Karpas-422 (cell line): ENCODE measurements around the gene PARD3B. TPM values are rescaled to one million over a fixed set of nuclear protein-coding genes. Genes with fewer than 3 reads are reported as not detected.

Experiments
- DNase-seq: peaks from one replicate; pipeline ENCODE4 v3.0.0-alpha.2; 2015
- H2AFZ ChIP-seq: fragments of 200-600 bp; sonication (generic); 2 replicates; pipeline ENCODE4 v1.6.1; 2014; ENCODE audit warnings: antibody characterized with exemption, low read length, mixed read lengths
- H3K27ac ChIP-seq: fragments of 200-600 bp; sonication (generic); 2 replicates; pipeline ENCODE4 v1.5.1; 2014; ENCODE audit warnings: mild to moderate bottlenecking, low read length, moderate library complexity
- H3K27me3 ChIP-seq: fragments of 200-600 bp; sonication (generic); 2 replicates; pipeline ENCODE4 v1.6.1; 2014; ENCODE audit warnings: low read length, mixed read lengths
- H3K36me3 ChIP-seq: fragments of 200-600 bp; sonication (generic); 2 replicates; pipeline ENCODE4 v1.6.1; 2014; ENCODE audit warnings: low read length, mixed read lengths; ENCODE audit not compliant: insufficient read depth
- H3K4me1 ChIP-seq: fragments of 200-600 bp; sonication (generic); 2 replicates; pipeline ENCODE4 v1.6.1; 2014; ENCODE audit warnings: mild to moderate bottlenecking, low read length, mixed read lengths
- H3K4me2 ChIP-seq: fragments of 200-600 bp; sonication (generic); 2 replicates; pipeline ENCODE4 v1.6.1; 2014; ENCODE audit warnings: low read length, low read depth, mild to moderate bottlenecking; ENCODE audit not compliant: poor library complexity, severe bottlenecking
- H3K4me3 ChIP-seq: fragments of 200-600 bp; sonication (generic); 2 replicates; pipeline ENCODE4 v1.5.1; 2014; ENCODE audit warnings: mild to moderate bottlenecking, antibody characterized with exemption, low read length, mixed read lengths
- H3K79me2 ChIP-seq: fragments of 200-600 bp; sonication (generic); 2 replicates; pipeline ENCODE4 v1.6.1; 2014; ENCODE audit warnings: mild to moderate bottlenecking, low read length, mixed read lengths
- H3K9ac ChIP-seq: fragments of 200-600 bp; sonication (generic); 2 replicates; pipeline ENCODE4 v1.6.0; 2014; ENCODE audit warnings: low read length
- H3K9me2 ChIP-seq: fragments of 200-600 bp; sonication (generic), shearing (Covaris generic); replicated peaks from 2 replicates; pipeline ENCODE4 v1.6.0; 2014; ENCODE audit warnings: mild to moderate bottlenecking, low read length, moderate library complexity; ENCODE audit not compliant: insufficient read depth
- H3K9me3 ChIP-seq: fragments of 300-700, 200-600 bp; sonication (generic); 2 replicates; pipeline ENCODE4 v1.6.1; 2014; ENCODE audit warnings: low read length, mixed read lengths
- H4K20me1 ChIP-seq: fragments of 200-600 bp; sonication (generic); 2 replicates; pipeline ENCODE4 v1.6.1; 2014; ENCODE audit warnings: mild to moderate bottlenecking, antibody characterized with exemption, low read length, low read depth; ENCODE audit not compliant: insufficient read depth
- total RNA-seq: library from RNA; depleted of rRNA; stranded (reverse); fragments of >200 nt; shearing (Covaris generic); gene quantifications from 2 replicates; pipeline ENCODE4 v1.2.3, GENCODE V29; 2014; ENCODE audit warnings: low replicate concordance

PARD3B gene
- total RNA-seq, 1 experiment from 2014 or later, result not detected

DNA sequence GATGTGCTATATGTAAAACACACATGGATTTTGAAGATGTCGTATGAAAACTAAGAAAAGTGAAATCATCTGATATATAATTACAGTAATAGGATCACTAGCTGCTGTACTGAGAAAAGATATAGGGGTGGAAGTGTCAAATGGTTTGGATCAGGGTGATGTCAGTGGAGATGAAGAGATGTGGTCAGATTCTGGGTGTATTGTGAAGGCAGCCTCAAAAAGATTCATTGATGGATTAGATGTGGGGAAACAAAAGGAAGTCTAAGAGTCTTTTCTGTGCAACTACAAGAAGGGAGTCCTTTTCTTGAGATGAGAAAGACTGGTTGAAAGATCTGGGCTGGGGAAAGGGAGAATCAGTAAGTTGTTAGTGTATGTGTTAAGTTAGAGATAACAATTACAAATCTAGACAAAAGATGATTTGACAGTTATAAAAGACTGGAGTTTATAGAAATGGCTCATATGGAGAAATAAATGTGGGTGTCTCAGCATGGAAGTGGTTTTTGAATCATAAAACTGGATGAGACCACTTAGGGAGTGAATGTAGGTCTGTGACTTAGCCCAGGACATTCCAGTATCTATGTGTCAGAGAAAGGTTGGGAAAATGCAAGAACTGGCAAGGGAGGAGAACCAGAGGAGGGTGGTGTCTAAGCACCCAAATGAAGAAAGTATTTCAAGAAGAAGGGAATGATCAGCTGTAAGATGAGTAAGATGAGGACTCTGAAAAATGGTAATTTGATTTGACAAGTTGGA, 347.4 kb downstream of the PARD3B start:
- no peak overlapping the region for H3K4me3 ChIP-seq

DNA sequence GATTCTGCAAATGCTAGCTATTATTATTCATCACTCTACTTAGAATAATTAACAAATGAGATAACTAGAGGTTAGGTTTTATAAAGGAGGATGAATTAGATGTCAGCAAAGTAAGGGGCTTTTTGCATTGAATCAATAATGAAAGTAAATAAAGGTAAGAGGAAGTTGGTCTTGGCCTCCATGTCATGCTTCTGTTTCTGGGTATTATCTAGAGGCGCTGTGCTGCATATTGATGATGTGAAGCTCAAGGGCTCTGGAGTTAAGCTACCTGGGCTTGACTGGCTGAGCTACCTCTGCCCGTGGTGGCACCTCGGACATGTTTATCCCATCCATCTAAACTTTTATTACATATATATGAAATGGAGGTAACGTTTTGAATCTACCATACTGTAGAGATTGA, 350.9 kb downstream of the PARD3B start:
- no peak overlapping the region for H3K9ac ChIP-seq
- no peaks in the 10 kb centered on the region for H3K9me2 ChIP-seq
- no peaks in the 10 kb centered on the region for H3K27me3 ChIP-seq
- H2AFZ ChIP-seq, result no peak overlapping the region
- H4K20me1 ChIP-seq, result no peaks in the 10 kb centered on the region
- no peaks in the 10 kb centered on the region for H3K9me3 ChIP-seq
- no peaks in the 10 kb centered on the region for H3K36me3 ChIP-seq
- no peak for DNase-seq
- no peak overlapping the region for H3K27ac ChIP-seq
- no peak overlapping the region for H3K4me2 ChIP-seq
- no peaks in the 10 kb centered on the region for H3K4me1 ChIP-seq
- H3K79me2 ChIP-seq, result no peaks in the 10 kb centered on the region
- no peak overlapping the region for H3K4me3 ChIP-seq

More for the DNA sequence above, 347.4 kb downstream of the PARD3B start:
- Histone ChIP-seq H3K36me3 (no peaks in the 10 kb centered on the region), H3K27ac (no peak overlapping the region), H3K4me1 (no peaks in the 10 kb centered on the region), H3K79me2 (no peaks in the 10 kb centered on the region), H4K20me1 (no peaks in the 10 kb centered on the region), H3K9ac (no peak overlapping the region), H3K9me2 (no peaks in the 10 kb centered on the region), H3K9me3 (no peaks in the 10 kb centered on the region), H3K4me2 (no peak overlapping the region), H2AFZ (no peak overlapping the region), H3K27me3 (no peaks in the 10 kb centered on the region)
- no peak for DNase-seq

DNA sequence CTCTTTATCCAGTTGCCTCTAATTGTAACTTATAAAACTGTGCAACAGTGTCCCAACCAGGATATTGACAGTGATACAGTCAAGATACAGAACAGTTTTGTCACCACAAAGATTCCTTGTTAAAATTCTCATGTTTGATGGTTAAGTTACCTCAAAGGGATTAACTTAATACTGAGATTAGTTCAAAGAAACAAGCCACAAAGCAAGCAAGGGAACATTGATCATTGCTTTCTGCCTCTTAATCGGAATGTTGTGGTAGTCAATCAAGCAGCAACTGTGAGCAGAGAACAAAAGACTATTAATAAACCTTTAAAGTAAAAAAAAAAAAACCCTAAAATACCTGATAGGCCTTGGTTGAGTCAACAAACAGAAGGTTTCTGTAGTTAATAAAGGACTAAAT, 352.3 kb downstream of the PARD3B start:
- H2AFZ ChIP-seq, result no peak overlapping the region

DNA sequence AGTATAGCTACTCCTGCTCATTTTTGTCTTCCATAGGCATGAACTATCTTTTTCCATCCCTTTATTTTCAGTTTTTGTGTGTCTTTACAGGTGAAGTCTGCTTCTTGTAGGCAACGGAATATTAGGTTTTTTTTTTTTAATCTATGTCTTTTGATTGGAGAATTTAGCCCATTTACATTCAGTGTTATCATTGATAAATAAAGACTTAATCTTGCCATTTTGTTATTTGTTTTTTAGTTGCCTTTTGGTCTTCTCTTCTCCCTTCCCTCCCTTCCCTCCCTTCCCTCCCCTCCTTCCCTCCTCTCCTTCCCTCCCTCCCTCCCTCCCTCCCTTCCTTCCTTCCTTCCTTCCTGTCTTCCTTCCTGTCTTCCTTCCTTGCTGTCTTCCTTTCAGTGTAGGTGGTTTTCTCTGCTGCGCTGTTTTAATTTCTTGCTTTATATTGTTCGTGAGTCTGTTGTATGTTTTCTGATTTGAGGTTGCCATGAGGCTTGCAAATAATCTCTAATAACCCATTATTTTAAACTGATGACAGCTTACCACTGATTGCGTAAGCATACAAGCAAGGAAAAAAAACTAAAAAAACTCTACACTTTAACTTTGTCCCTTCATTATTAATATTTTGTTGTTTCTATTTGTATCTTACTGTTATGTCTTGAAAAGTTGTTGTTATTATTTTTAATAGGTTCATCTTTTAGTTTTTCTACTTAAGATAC, 353.8 kb downstream of the PARD3B start:
- no peak for DNase-seq
- no peaks in the 10 kb centered on the region for H3K79me2 ChIP-seq
- no peaks in the 10 kb centered on the region for H4K20me1 ChIP-seq
- H2AFZ ChIP-seq, result no peak overlapping the region
- H3K9me2 ChIP-seq, result no peaks in the 10 kb centered on the region
- no peaks in the 10 kb centered on the region for H3K9me3 ChIP-seq
- H3K9ac ChIP-seq, result no peak overlapping the region
- H3K27ac ChIP-seq, result no peak overlapping the region
- no peak overlapping the region for H3K4me3 ChIP-seq
- H3K4me1 ChIP-seq, result no peaks in the 10 kb centered on the region
- no peak overlapping the region for H3K4me2 ChIP-seq
- H3K27me3 ChIP-seq, result no peaks in the 10 kb centered on the region
- no peaks in the 10 kb centered on the region for H3K36me3 ChIP-seq

More for the DNA sequence above, 352.3 kb downstream of the PARD3B start:
- Histone ChIP-seq H3K9me2 (no peaks in the 10 kb centered on the region), H3K4me3 (no peak overlapping the region), H3K79me2 (no peaks in the 10 kb centered on the region), H3K4me2 (no peak overlapping the region), H3K4me1 (no peaks in the 10 kb centered on the region), H3K27ac (no peak overlapping the region), H3K27me3 (no peaks in the 10 kb centered on the region), H3K9me3 (no peaks in the 10 kb centered on the region), H4K20me1 (no peaks in the 10 kb centered on the region), H3K36me3 (no peaks in the 10 kb centered on the region), H3K9ac (no peak overlapping the region)
- no peak for DNase-seq

DNA sequence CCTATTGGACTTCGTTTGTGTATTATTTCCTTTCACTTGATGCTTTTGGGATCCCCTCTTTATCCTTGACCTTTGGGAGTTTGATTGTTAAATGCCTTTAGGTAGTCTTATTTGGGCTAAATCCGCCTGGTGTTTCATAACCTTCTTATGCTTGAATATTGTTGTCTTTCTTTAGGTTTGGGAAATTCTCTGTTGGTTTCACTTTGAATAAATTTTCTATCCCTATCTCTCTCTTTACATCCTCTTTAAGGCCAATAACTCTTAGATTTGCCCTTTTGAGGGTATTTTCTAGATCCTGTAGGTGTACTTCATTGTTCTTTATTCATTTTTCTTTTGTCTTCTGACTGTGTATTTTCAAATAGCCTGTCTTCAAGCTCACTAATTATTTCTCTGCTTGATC, 354.7 kb downstream of the PARD3B start:
- Histone ChIP-seq H3K9me3 (no peaks in the 10 kb centered on the region), H3K36me3 (no peaks in the 10 kb centered on the region), H3K27me3 (no peaks in the 10 kb centered on the region), H3K9ac (no peak overlapping the region), H3K27ac (no peak overlapping the region), H3K4me1 (no peaks in the 10 kb centered on the region), H3K79me2 (no peaks in the 10 kb centered on the region), H3K9me2 (no peaks in the 10 kb centered on the region), H2AFZ (no peak overlapping the region), H3K4me2 (no peak overlapping the region), H4K20me1 (no peaks in the 10 kb centered on the region), H3K4me3 (no peak overlapping the region)
- DNase-seq, result no peak

DNA sequence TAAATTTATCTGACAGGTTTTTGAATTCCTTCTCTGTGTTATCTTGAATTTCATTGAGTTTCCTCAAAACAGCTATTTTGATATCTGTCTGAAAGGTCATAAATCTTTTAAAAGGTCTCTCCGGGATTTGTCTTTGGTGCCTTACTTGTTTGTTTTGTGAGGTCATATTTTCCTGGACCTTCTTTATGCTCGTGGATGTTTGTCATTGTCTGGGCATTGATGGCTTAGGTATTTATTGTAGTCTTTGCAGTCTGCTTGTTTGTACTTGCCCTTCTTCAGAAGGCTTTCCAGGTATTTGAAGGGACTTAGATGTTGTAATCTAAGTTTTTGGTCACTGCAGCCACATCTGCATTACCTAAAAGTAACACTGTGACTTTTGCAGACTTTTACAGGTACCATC, 355.2 kb downstream of the PARD3B start:
- Histone ChIP-seq H3K9ac (no peak overlapping the region), H3K4me3 (no peak overlapping the region), H3K36me3 (no peaks in the 10 kb centered on the region), H2AFZ (no peak overlapping the region), H3K79me2 (no peaks in the 10 kb centered on the region), H3K4me2 (no peak overlapping the region), H3K9me3 (no peaks in the 10 kb centered on the region), H3K27me3 (no peaks in the 10 kb centered on the region), H4K20me1 (no peaks in the 10 kb centered on the region), H3K27ac (no peak overlapping the region), H3K4me1 (no peaks in the 10 kb centered on the region), H3K9me2 (no peaks in the 10 kb centered on the region)
- DNase-seq, result no peak

DNA sequence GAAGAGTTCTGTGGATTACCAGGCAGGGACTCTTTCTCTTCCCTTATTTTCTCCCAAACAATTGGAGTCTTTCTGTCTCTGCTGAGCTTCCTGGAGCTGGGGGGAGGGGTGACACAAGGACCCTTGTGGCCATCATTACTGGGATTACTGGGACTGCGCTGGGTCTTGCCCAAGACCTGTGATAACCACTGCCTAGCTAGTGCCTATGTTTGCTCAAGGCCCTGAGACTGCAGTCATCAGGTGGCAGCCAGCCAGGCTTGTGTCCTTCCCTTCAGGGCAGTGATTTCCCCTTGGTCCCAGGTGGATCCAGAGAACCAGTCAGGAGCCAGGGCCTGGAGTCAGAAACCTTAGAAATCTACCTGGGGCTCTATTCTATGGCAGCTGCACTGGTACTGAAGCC, 355.6 kb downstream of the PARD3B start:
- no peak overlapping the region for H3K4me3 ChIP-seq
- H3K36me3 ChIP-seq, result no peaks in the 10 kb centered on the region
- H3K79me2 ChIP-seq, result no peaks in the 10 kb centered on the region
- H3K9me3 ChIP-seq, result no peaks in the 10 kb centered on the region
- no peak overlapping the region for H2AFZ ChIP-seq
- no peaks in the 10 kb centered on the region for H3K9me2 ChIP-seq
- no peak overlapping the region for H3K27ac ChIP-seq
- DNase-seq, result no peak
- H3K4me2 ChIP-seq, result no peak overlapping the region
- H3K27me3 ChIP-seq, result no peaks in the 10 kb centered on the region
- H3K9ac ChIP-seq, result no peak overlapping the region
- no peaks in the 10 kb centered on the region for H3K4me1 ChIP-seq
- H4K20me1 ChIP-seq, result no peaks in the 10 kb centered on the region

DNA sequence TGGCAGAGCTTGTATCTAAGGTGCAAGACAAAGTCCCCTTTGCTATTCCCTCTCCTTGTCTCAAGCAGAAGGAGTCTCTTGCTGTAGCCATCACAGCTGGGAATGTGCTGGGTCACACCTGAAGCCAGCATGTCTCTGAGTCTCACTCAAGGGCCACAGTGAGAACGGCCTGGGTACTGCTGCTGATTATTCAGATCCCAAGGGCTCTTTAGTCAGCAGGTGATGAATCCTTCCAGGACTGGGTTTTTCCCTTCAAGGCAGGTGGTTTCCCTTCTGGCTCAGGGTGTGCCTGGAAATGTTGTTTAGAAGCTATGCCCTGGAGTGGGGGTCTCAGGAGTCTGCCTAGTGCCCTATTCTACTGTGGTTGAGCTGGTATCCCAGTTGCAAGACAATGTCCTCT, 356.3 kb downstream of the PARD3B start:
- H3K27ac ChIP-seq, result no peak overlapping the region
- H3K4me2 ChIP-seq, result no peak overlapping the region
- no peaks in the 10 kb centered on the region for H4K20me1 ChIP-seq
- no peaks in the 10 kb centered on the region for H3K79me2 ChIP-seq
- no peak overlapping the region for H3K4me3 ChIP-seq
- no peak for DNase-seq
- H3K9ac ChIP-seq, result no peak overlapping the region
- H3K9me3 ChIP-seq, result no peaks in the 10 kb centered on the region
- no peak overlapping the region for H2AFZ ChIP-seq
- no peaks in the 10 kb centered on the region for H3K36me3 ChIP-seq
- no peaks in the 10 kb centered on the region for H3K9me2 ChIP-seq
- H3K4me1 ChIP-seq, result no peaks in the 10 kb centered on the region
- no peaks in the 10 kb centered on the region for H3K27me3 ChIP-seq
